ENCODE results near the gene ZSWIM3.

DNA sequence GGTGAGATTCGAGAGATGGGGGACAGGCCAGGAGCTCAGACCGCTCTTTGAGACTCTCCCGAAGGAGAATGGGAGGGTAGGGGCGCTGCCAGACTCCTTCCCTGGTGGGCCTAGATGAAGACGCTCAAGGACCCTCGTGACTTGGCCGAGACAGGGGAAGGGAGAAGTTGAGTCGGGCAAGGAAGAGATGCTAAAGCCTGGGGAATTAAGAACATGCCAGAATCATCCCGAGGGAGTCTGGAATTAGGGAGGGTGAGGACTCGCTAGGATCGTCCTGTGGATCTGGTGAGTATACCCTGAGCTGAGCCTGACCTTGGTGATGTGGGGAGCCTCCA, 44.4 kb upstream of the ZSWIM3 start:
- no peak for TF ChIP-seq CTCF (IDR thresholded peaks at IDR 0.05)
- TF ChIP-seq EP300 (IDR thresholded peaks at IDR 0.05) = no peak
- TF ChIP-seq POLR2AphosphoS5 (IDR thresholded peaks at IDR 0.05) = no peak

Measured in upper lobe of left lung (tissue), 4 donors.